IMR-90 (cell line): ENCODE measurements around the gene KRTAP10-5. TPM values are rescaled to one million over a fixed set of nuclear protein-coding genes. Genes with fewer than 3 reads are reported as not detected.

Source experiments
- ATAC-seq: fragments of 200-7000 bp; cut with Tn5 transposase; 2 replicates; pipeline ENCODE4 v1.9.1; 2020; ENCODE audit warnings: low read depth, mild to moderate bottlenecking, moderate library complexity
- BruUV-seq: library from RNA; stranded (reverse); fragments of 400-500 nt; replicated peaks from 2 replicates; lab custom pipeline; 2021; lab: Mats Ljungman, UMichigan
- CTCF ChIA-PET: fragments of 300-600 bp; formaldehyde crosslinking; extraction: SDS; loops from one replicate; lab custom pipeline; 2021; ENCODE audit warnings: antibody characterized with exemption; lab: Yijun Ruan, JAX
- POLR2A ChIA-PET: fragments of 300-600 bp; sonication (Branson Sonifier 250); formaldehyde crosslinking; loops from one replicate; lab custom pipeline; 2022; ENCODE audit warnings: antibody characterized with exemption; ENCODE audit not compliant: unreplicated experiment; lab: Charles Lee
- DNase-seq: peaks from one replicate; pipeline ENCODE4 v3.0.0; 2013
- H2AFZ ChIP-seq: replicated peaks from 2 replicates; pipeline ENCODE3; 2013; ENCODE audit warnings: low read length, mild to moderate bottlenecking; ENCODE audit not compliant: poor library complexity
- H2AK5ac ChIP-seq: 2 replicates; pipeline ENCODE4 v1.6.1; 2013; ENCODE audit warnings: low read depth, low read length, inconsistent platforms
- H2AK9ac ChIP-seq: replicated peaks from 2 replicates; pipeline ENCODE3; 2013; ENCODE audit warnings: mild to moderate bottlenecking, low read depth, low read length, moderate library complexity; ENCODE audit not compliant: poor library complexity
- H2BK120ac ChIP-seq: 2 replicates; pipeline ENCODE4 v1.6.1; 2013; ENCODE audit warnings: low read depth, low read length, inconsistent platforms
- H2BK15ac ChIP-seq: 3 replicates; pipeline ENCODE4 v1.6.1; 2013; ENCODE audit warnings: low read depth, low read length, inconsistent platforms
- H2BK20ac ChIP-seq: 2 replicates; pipeline ENCODE4 v1.6.1; 2013; ENCODE audit warnings: low read depth, mild to moderate bottlenecking, inconsistent platforms, low read length, moderate library complexity
- H2BK5ac ChIP-seq: 2 replicates; pipeline ENCODE4 v1.6.1; 2013; ENCODE audit warnings: mild to moderate bottlenecking, low read depth, low read length, inconsistent platforms; ENCODE audit not compliant: poor library complexity, severe bottlenecking
- H3K14ac ChIP-seq: replicated peaks from 2 replicates; pipeline ENCODE4 v1.6.1; 2013; ENCODE audit warnings: low read depth, low read length, inconsistent platforms
- H3K18ac ChIP-seq: 2 replicates; pipeline ENCODE4 v1.6.1; 2013; ENCODE audit warnings: low read depth, low read length, control low read depth
- H3K23ac ChIP-seq: 2 replicates; pipeline ENCODE4 v1.6.1; 2013; ENCODE audit warnings: low read depth, low read length, inconsistent platforms
- H3K27ac ChIP-seq: 2 replicates; pipeline ENCODE4 v1.5.1; 2013; ENCODE audit warnings: mild to moderate bottlenecking, control low read depth, low read length; ENCODE audit not compliant: insufficient read depth
- H3K27me3 ChIP-seq: 2 replicates; pipeline ENCODE4 v1.6.1; 2013; ENCODE audit warnings: low read length; ENCODE audit not compliant: control insufficient read depth, insufficient read depth
- H3K36me3 ChIP-seq: 2 replicates; pipeline ENCODE4 v1.6.1; 2013; ENCODE audit warnings: low read length, mixed read lengths; ENCODE audit not compliant: control insufficient read depth, insufficient read depth
- H3K4ac ChIP-seq: 2 replicates; pipeline ENCODE4 v1.6.1; 2013; ENCODE audit warnings: low read depth, low read length, inconsistent platforms
- H3K4me1 ChIP-seq: 2 replicates; pipeline ENCODE4 v1.6.1; 2013; ENCODE audit warnings: low read length, mixed read lengths; ENCODE audit not compliant: control insufficient read depth, insufficient read depth
- H3K4me2 ChIP-seq: 2 replicates; pipeline ENCODE4 v1.6.1; 2013; ENCODE audit warnings: low read depth, mild to moderate bottlenecking, control low read depth, low read length, moderate library complexity
- H3K4me3 ChIP-seq: 2 replicates; pipeline ENCODE4 v1.5.1; 2013; ENCODE audit warnings: low read depth, mild to moderate bottlenecking, control low read depth, low read length, moderate library complexity; ENCODE audit not compliant: insufficient read depth
- H3K56ac ChIP-seq: 2 replicates; pipeline ENCODE4 v1.6.1; 2013; ENCODE audit warnings: low read length, inconsistent platforms; ENCODE audit not compliant: insufficient read depth; ENCODE audit errors: extremely low read depth
- H3K79me1 ChIP-seq, 2 experiments: 2 replicates each; pipeline ENCODE4 v1.6.1; 2013; ENCODE audit warnings: low read length in 2 of 2, inconsistent platforms in 1 of 2, low read depth in 1 of 2
- H3K9ac ChIP-seq: 2 replicates; pipeline ENCODE4 v1.6.1; 2013; ENCODE audit warnings: low read depth, low read length, control low read depth
- H3K9me1 ChIP-seq: 2 replicates; pipeline ENCODE4 v1.6.1; 2013; ENCODE audit warnings: low read length, inconsistent platforms; ENCODE audit not compliant: insufficient read depth
- H3K9me3 ChIP-seq: 2 replicates; pipeline ENCODE4 v1.6.1; 2013; ENCODE audit warnings: low read length; ENCODE audit not compliant: control insufficient read depth, insufficient read depth
- H4K20me1 ChIP-seq: 2 replicates; pipeline ENCODE4 v1.6.1; 2013; ENCODE audit warnings: low read length, inconsistent platforms; ENCODE audit not compliant: insufficient read depth
- H4K5ac ChIP-seq: 2 replicates; pipeline ENCODE4 v1.6.1; 2013; ENCODE audit warnings: mild to moderate bottlenecking, low read depth, low read length, control low read depth
- H4K8ac ChIP-seq, 2 experiments: 2 replicates each; pipeline ENCODE4 v1.6.1; 2013; ENCODE audit warnings: low read depth in 2 of 2, low read length in 2 of 2, control low read depth in 1 of 2, inconsistent platforms in 1 of 2
- H4K91ac ChIP-seq: 2 replicates; pipeline ENCODE4 v1.6.1; 2013; ENCODE audit warnings: low read depth, low read length, inconsistent platforms; ENCODE audit not compliant: insufficient read depth
- BHLHE40 ChIP-seq: fragments of 150-350 bp; IDR thresholded peaks from 2 replicates; pipeline ENCODE4 v1.6.1; 2016; ENCODE audit warnings: mild to moderate bottlenecking, low read depth, low read length
- CEBPB ChIP-seq: IDR thresholded peaks from 2 replicates; pipeline ENCODE4 v1.6.1; 2012; ENCODE audit warnings: low read depth, low read length, improper control_type of control experiment
- CHD1 ChIP-seq: IDR thresholded peaks from 2 replicates; pipeline ENCODE4 v1.6.1; 2012; ENCODE audit warnings: low read depth, low read length, improper control_type of control experiment
- ELK1 ChIP-seq: fragments of 150-350 bp; IDR thresholded peaks from 2 replicates; pipeline ENCODE4 v1.6.1; 2016; ENCODE audit warnings: low read depth, mild to moderate bottlenecking, low read length, moderate library complexity, borderline replicate concordance
- FOS ChIP-seq: fragments of 150-350 bp; IDR thresholded peaks from 2 replicates; pipeline ENCODE4 v1.6.1; 2016; ENCODE audit warnings: low read depth, low read length
- MAZ ChIP-seq: IDR thresholded peaks from 2 replicates; pipeline ENCODE4 v1.6.1; 2012; ENCODE audit warnings: low read depth, mild to moderate bottlenecking, low read length, improper control_type of control experiment, moderate library complexity, borderline replicate concordance
- MXI1 ChIP-seq: IDR thresholded peaks from 2 replicates; pipeline ENCODE4 v1.6.1; 2012; ENCODE audit warnings: low read depth, mild to moderate bottlenecking, low read length, moderate library complexity, borderline replicate concordance
- RFX5 ChIP-seq: IDR thresholded peaks from 2 replicates; pipeline ENCODE4 v1.8.0; 2012; ENCODE audit warnings: low read depth, mild to moderate bottlenecking, low read length, moderate library complexity
- WGBS, 2 experiments: methylation state at CpG; one replicate each; pipeline versions ENCODE4 v1.1.5 to v1.1.7; 2013; ENCODE audit warnings: missing lambda C conversion rate in 2 of 2; ENCODE audit not compliant: insufficient read length in 1 of 2; ENCODE audit errors: extremely low coverage in 2 of 2; 5-methylcytosine and 5-hydroxymethylcytosine counted together
- dilution Hi-C: fragments of 300-500 bp; cut with HindIII; formaldehyde crosslinking; loops from one replicate; pipeline ENCODE4 v1.14.3; 2018; ENCODE audit warnings: low sequenced_read_pairs; ENCODE audit not compliant: unreplicated experiment
- in situ Hi-C: fragments of 300-500 bp; cut with MboI; formaldehyde crosslinking; loops from 3 replicates; pipeline ENCODE4 v1.14.3; 2019; ENCODE audit warnings: low sequenced_read_pairs, inconsistent platforms, mixed read lengths
- intact Hi-C: fragments of 100-400 bp; cut with micrococcal nuclease; formaldehyde crosslinking; loops from 2 replicates; pipeline ENCODE4 v1.10.0; 2022
- polyA plus RNA-seq, 3 experiments: library from polyadenylated mRNA; depleted of rRNA; stranded (reverse); fragments of >200 nt; gene quantifications; 2 replicates each; pipeline ENCODE4 v1.2.3, GENCODE V29; 2012; ENCODE audit warnings: low replicate concordance in 1 of 3
- total RNA-seq: library from RNA; depleted of rRNA; stranded (reverse); fragments of >200 nt; gene quantifications from 2 replicates; pipeline ENCODE4 v1.2.3, GENCODE V29; 2012

Gene KRTAP10-5
- total and polyA plus RNA-seq, 2 of the 4 experiments (the other 2 are of a cell fraction), result not detected

- no peak overlapping the region for H2BK20ac ChIP-seq
- H3K9ac ChIP-seq, result no peak overlapping the region
- H2AK9ac ChIP-seq, result no peak overlapping the region
- ChIA-PET CTCF (interaction anchor here (0.6 kb wide), 1 partner anchor 31 kb away, joined by 3 read pairs; no protein-coding TSS in a partner anchor), POLR2A (no interaction called here)
- TF ChIP-seq CHD1 (no peak), MXI1 (no peak), MAZ (no peak), FOS (no peak), ELK1 (no peak), BHLHE40 (no peak), CEBPB (no peak), RFX5 (no peak)
- in situ Hi-C loops (no loop called here), dilution Hi-C loops (no loop called here), intact Hi-C loops (no loop called here)
- H3K23ac ChIP-seq, result no peak overlapping the region
- no peak overlapping the region for H2BK120ac ChIP-seq
- 84% methylated on average over 10 of the region's 18 CpGs; no CpG with 5 or more reads in 1 of the 2 experiments for WGBS, 2 experiments
- no peak overlapping the region for H4K8ac ChIP-seq
- H3K18ac ChIP-seq, result no peak overlapping the region
- no peak overlapping the region for H3K14ac ChIP-seq
- H3K4me2 ChIP-seq, result no peak overlapping the region
- no peaks in the 10 kb centered on the region for H3K9me1 ChIP-seq
- H3K27ac ChIP-seq, result no peak overlapping the region
- no peak overlapping the region for H4K5ac ChIP-seq
- DNase-seq (no peak), ATAC-seq (no peak)
- no peaks in the 10 kb centered on the region for H4K20me1 ChIP-seq
- peaks cover 4% of the 10 kb centered on the region for H3K9me3 ChIP-seq
- no peak overlapping the region for H2BK5ac ChIP-seq
- H3K56ac ChIP-seq, result no peak overlapping the region
- H3K36me3 ChIP-seq, result no peaks in the 10 kb centered on the region
- H3K4ac ChIP-seq, result no peak overlapping the region
- BruUV-seq, result no TSS peak
- no peak overlapping the region for H3K4me3 ChIP-seq
- no peak overlapping the region for H2AK5ac ChIP-seq
- H4K91ac ChIP-seq, result no peak overlapping the region
- no peaks in the 10 kb centered on the region for H3K4me1 ChIP-seq
- no peaks in the 10 kb centered on the region; the same call in 1 of the 2 replicates for H3K27me3 ChIP-seq
- H3K79me1 ChIP-seq, result no peaks in the 10 kb centered on the region
- H2AFZ ChIP-seq, result no peak overlapping the region
- H2BK15ac ChIP-seq, result no peak overlapping the region
Measured at GRCh38 chr21:44567481-44568171, 12.8 kb downstream of the KRTAP10-5 start.
